Non-pigmented ciliary epithelial cell (primary cell): ENCODE data around the gene KIAA1217.

ENCODE experiments used
- DNase-seq: peaks from one replicate; pipeline ENCODE4 v3.0.0-alpha.2; 2010; ENCODE audit warnings: low read depth

The KIAA1217 gene

DNA sequence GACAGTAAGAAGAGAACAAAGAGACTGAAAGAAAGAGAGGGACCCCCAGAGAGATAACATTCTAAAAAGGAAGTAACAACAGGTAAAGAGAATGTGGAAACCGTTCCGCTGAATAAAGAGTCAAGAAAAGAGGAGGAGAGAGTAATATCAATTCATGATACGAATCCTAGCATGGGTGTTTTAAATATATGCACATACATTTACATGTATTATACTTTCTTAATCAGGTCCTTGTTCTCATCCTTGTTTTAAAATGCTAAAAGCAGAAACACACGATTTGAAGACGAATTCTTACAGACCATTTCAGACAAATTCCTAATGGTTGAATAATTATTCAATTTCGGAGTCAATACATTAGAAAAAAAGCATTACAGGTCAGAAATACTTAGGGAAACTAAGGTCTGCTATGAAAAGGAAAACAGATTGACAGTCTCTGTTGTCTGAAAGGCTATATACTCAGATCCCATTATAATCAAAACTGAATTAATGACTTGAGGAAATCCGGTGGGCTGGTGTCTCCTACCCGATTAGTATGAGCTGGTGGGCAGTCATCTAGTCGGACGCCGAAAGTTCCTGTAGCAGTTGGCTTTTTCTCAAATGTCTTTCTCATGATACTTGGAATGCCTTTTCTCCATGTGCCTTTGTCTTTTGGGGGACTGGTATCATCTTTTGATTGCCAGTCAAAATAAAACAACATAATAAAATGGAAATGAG, 387.4 kb downstream of the KIAA1217 start:
- DNase-seq, result no peak

DNA sequence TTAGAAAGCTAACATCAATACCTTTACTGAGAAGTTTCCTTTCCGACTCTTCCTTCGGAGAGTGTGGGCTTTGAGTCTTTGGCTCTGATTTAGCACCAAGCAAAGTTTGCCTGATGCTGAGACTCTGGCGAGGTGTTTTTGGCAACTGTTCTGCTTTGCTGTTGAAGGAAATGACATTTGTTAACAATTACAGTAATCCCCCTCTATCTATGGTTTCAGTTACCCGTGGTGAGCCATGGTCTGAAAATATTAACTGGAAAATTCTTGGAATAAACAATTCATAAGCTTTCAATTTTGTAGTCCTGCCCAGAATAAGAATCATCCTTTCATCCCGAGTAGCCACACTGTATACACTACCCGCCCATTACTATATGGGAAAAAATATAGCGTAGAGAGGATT, 388.5 kb downstream of the KIAA1217 start:
- no peak for DNase-seq
